WERI-Rb-1 (cell line): ENCODE results near the gene MOB2.

Experiments used
- DNase-seq: peaks from one replicate; pipeline ENCODE4 v3.0.0-alpha.2; 2020
- H3K27ac ChIP-seq: fragments of 250-450 bp; sonication (Bioruptor Pico); 2 replicates; pipeline ENCODE4 v1.5.1; 2020; ENCODE audit warnings: mild to moderate bottlenecking, moderate library complexity
- H3K27me3 ChIP-seq: fragments of 250-450 bp; sonication (Bioruptor Pico); 2 replicates; pipeline ENCODE4 v1.5.1; 2021; ENCODE audit warnings: mild to moderate bottlenecking, low read depth, moderate library complexity; ENCODE audit not compliant: insufficient read depth, severe bottlenecking
- H3K36me3 ChIP-seq: fragments of 250-450 bp; sonication (Bioruptor Pico); 2 replicates; pipeline ENCODE4 v1.5.1; 2020; ENCODE audit warnings: mild to moderate bottlenecking, moderate library complexity
- H3K4me3 ChIP-seq: 2 replicates; pipeline ENCODE4 v1.5.1; 2011; ENCODE audit warnings: low read depth, mild to moderate bottlenecking, control low read depth, low read length
- H3K9me3 ChIP-seq: fragments of 250-450 bp; sonication (Bioruptor Pico); 2 replicates; pipeline ENCODE4 v1.5.1; 2021; ENCODE audit warnings: mild to moderate bottlenecking, moderate library complexity; ENCODE audit not compliant: severe bottlenecking
- TF ChIP-seq, protein P1 (sequence below): IDR thresholded peaks from 2 replicates; pipeline ENCODE4 v1.5.1; 2011; ENCODE audit warnings: low read depth, mild to moderate bottlenecking, control low read depth, inconsistent platforms, low read length

Gene MOB2

DNA sequence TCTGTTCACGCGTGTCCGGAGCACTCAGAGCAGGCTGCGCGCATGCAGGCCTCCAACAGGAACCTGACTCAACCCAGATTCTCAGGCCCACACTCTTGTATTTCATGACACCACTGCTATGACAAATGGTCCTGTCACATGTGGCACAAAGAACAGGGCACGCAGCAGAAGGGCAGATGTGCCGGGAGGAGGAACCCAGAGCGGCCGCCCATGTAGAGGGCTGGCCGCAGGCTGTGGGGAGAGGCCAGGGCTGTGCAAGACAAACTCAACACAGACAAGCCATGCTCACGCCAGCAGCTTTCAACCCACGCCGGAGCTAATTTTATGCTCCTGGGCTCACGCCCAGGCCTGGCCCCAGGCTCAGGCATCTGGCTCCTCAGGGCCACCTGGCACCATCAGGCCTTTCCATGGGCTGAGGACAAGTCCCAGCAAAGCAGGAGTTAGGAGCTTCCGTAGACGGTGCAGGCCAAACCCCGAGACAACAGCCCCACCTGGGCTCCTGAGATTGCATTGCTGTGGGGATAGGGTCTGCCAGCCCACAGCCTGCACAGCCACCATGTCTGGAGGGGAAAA, 45.5 kb upstream of the MOB2 start:
- TF ChIP-seq, protein P1, sequence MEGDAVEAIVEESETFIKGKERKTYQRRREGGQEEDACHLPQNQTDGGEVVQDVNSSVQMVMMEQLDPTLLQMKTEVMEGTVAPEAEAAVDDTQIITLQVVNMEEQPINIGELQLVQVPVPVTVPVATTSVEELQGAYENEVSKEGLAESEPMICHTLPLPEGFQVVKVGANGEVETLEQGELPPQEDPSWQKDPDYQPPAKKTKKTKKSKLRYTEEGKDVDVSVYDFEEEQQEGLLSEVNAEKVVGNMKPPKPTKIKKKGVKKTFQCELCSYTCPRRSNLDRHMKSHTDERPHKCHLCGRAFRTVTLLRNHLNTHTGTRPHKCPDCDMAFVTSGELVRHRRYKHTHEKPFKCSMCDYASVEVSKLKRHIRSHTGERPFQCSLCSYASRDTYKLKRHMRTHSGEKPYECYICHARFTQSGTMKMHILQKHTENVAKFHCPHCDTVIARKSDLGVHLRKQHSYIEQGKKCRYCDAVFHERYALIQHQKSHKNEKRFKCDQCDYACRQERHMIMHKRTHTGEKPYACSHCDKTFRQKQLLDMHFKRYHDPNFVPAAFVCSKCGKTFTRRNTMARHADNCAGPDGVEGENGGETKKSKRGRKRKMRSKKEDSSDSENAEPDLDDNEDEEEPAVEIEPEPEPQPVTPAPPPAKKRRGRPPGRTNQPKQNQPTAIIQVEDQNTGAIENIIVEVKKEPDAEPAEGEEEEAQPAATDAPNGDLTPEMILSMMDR, result no peak
- Histone ChIP-seq H3K36me3 (peaks cover 2% of the 10 kb centered on the region; the same call in 1 of the 2 replicates), H3K27ac (no peak overlapping the region), H3K27me3 (no peaks in the 10 kb centered on the region), H3K4me3 (no peak overlapping the region), H3K9me3 (no peaks in the 10 kb centered on the region)
- DNase-seq, result no peak

DNA sequence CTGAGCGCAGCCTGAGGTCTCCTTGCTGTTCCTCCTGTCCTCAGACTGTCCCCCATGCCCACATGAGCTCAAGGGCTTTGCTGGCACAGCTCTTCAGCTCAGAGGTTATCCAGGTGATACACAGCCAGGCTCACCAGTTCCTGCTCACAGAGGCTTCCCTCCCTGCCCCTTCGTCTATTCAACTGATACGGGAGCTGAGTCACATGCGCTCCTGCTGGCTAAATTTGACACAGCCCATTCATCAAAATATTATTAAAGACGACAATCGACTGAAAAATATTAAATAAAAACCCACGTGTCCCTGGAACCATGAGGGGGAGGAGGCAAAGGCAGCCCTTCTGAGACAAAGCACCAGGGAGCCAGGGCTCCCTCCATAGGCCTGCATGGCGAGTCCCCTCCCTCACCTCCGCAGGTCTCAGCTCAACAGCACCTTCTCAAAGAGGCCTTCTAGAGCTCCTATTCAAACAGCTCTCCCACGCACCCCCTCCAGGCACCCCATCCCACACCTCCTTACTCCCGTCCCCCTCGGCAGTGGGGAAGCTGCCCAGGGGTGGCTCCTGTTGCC, 45.0 kb upstream of the MOB2 start:
- TF ChIP-seq, protein P1, result no peak
- Histone ChIP-seq H3K36me3 (peaks cover 2% of the 10 kb centered on the region; the same call in 1 of the 2 replicates), H3K27me3 (no peaks in the 10 kb centered on the region), H3K27ac (no peak overlapping the region), H3K4me3 (no peak overlapping the region), H3K9me3 (no peaks in the 10 kb centered on the region)
- DNase-seq, result no peak

DNA sequence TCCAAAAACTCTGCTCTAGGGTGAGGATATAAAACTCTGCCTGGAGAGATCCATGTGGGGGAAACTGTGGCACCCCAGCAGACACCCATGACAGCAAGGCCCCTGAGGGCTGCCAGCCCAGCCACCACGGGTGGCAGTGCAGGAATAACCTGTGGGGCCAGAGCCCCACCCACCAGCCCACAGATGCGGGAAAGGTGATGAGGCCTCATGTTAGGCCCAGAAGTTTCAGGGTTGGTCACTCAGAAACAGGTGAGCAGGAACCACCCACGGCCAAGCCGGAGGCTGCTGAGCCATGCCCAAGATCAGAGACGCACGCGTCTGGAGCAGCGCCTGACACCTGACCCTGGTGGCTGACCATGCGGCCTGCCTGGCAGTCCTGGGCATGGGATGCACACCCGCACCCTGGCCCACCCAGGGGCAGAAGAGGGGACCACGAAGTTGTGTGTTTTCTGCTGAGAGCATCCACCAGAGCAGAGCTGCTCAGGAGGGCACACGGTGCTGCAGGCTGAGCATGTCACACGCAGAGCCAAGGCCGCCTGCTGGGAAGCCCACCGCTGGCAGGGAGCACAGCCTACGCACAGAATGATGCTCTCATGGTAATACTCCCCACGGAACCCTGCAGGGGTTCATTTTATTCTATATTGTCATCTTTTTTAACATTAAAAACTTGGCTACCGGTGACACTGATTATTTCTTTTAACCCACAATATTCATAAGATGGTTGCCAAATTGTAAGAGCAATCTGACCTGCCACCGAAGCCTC, 44.3 kb upstream of the MOB2 start:
- Histone ChIP-seq H3K9me3 (no peaks in the 10 kb centered on the region), H3K4me3 (no peak overlapping the region), H3K27me3 (no peaks in the 10 kb centered on the region), H3K27ac (no peak overlapping the region), H3K36me3 (peaks cover 2% of the 10 kb centered on the region; the same call in 1 of the 2 replicates)
- no peak for DNase-seq
- TF ChIP-seq, protein P1, result no peak

DNA sequence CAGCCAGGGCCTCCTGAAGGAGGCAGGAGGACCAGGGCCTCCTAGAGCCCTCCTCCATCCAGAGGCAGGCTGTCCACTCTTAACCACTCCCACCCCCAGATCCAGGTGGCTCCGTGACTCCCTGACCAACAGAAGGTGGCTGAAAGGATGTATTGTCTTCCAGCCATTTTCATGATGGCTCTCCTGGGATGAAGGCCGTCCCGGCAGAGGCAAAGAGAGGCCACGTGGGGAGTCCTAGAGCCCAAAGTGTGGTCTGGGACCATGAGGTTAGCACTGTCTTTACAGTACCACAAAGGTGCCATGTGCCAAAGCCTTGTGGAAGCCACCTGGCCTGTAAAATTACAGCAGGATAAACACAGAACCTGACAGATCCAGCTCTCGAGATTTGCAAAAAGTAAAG, 43.2 kb upstream of the MOB2 start:
- Histone ChIP-seq H3K27ac (no peak overlapping the region), H3K27me3 (no peaks in the 10 kb centered on the region), H3K4me3 (no peak overlapping the region), H3K9me3 (no peaks in the 10 kb centered on the region), H3K36me3 (peaks cover 2% of the 10 kb centered on the region; the same call in 1 of the 2 replicates)
- DNase-seq, result no peak
- TF ChIP-seq, protein P1, result no peak

DNA sequence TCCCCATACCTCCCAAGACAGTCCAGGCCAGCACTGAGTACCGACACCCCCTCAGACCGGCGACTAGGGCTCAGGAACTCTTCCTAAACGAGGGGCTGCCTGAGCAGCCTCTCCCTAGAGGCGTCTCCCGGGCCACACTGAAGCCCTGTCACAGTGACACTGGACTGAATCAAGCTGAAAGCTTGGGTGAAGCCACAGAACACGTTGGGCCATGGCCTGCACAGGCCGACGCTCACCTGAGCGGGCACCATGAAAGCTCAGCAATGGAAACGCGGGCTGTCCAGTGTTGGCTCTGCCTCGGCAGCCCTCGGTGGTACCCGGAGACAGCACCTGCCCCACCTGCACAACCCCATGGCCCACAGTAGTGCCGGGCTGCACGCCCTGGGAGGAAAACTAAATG, 42.7 kb upstream of the MOB2 start:
- Histone ChIP-seq H3K9me3 (no peaks in the 10 kb centered on the region), H3K36me3 (peaks cover 2% of the 10 kb centered on the region; the same call in 1 of the 2 replicates), H3K27ac (no peak overlapping the region), H3K4me3 (no peak overlapping the region), H3K27me3 (no peaks in the 10 kb centered on the region)
- DNase-seq, result no peak
- TF ChIP-seq, protein P1, result no peak
